Muscle layer of colon (tissue), 2 donors: ENCODE measurements around the gene IL17B.

ENCODE experiments used
- H3K27ac ChIP-seq: one replicate; pipeline ENCODE4 v1.7.0; 2013; ENCODE audit warnings: low read depth, mild to moderate bottlenecking, low read length, moderate library complexity
- H3K27me3 ChIP-seq, 2 donors: one replicate each; pipeline ENCODE4 v1.7.0; 2013; ENCODE audit warnings: low read length in 2 of 2, mild to moderate bottlenecking in 2 of 2; ENCODE audit not compliant: insufficient read depth in 2 of 2, control insufficient read depth in 1 of 2
- H3K36me3 ChIP-seq: one replicate; pipeline ENCODE4 v1.7.0; 2013; ENCODE audit warnings: mild to moderate bottlenecking, low read length; ENCODE audit not compliant: insufficient read depth
- H3K4me1 ChIP-seq: one replicate; pipeline ENCODE4 v1.7.0; 2013; ENCODE audit warnings: mild to moderate bottlenecking, low read length; ENCODE audit not compliant: insufficient read depth
- H3K4me3 ChIP-seq, 2 donors: one replicate each; pipeline ENCODE4 v1.7.0; 2013; ENCODE audit warnings: low read length in 2 of 2, low read depth in 1 of 2, mild to moderate bottlenecking in 1 of 2, moderate library complexity in 1 of 2
- H3K9ac ChIP-seq: one replicate; pipeline ENCODE4 v1.7.0; 2013; ENCODE audit warnings: low read length
- H3K9me3 ChIP-seq: one replicate; pipeline ENCODE4 v1.7.0; 2013; ENCODE audit warnings: mild to moderate bottlenecking, low read length
- donor health status: abdominal sarcoma.
- donor health status: Adenocarcinoma of cecum.

The IL17B gene

GRCh38 chr5:149381986-149382338 is 2.9 kb upstream of the IL17B start:
- Histone ChIP-seq H3K9me3 (no peaks in the 10 kb centered on the region), H3K27me3 (no peaks in the 10 kb centered on the region), H3K27ac (peak overlapping the region; percentile 98), H3K4me3 (peak overlapping the region; percentile 37 to 71), H3K4me1 (peaks cover 68% of the 10 kb centered on the region), H3K36me3 (no peaks in the 10 kb centered on the region), H3K9ac (peak overlapping the region; percentile 92)

DNA sequence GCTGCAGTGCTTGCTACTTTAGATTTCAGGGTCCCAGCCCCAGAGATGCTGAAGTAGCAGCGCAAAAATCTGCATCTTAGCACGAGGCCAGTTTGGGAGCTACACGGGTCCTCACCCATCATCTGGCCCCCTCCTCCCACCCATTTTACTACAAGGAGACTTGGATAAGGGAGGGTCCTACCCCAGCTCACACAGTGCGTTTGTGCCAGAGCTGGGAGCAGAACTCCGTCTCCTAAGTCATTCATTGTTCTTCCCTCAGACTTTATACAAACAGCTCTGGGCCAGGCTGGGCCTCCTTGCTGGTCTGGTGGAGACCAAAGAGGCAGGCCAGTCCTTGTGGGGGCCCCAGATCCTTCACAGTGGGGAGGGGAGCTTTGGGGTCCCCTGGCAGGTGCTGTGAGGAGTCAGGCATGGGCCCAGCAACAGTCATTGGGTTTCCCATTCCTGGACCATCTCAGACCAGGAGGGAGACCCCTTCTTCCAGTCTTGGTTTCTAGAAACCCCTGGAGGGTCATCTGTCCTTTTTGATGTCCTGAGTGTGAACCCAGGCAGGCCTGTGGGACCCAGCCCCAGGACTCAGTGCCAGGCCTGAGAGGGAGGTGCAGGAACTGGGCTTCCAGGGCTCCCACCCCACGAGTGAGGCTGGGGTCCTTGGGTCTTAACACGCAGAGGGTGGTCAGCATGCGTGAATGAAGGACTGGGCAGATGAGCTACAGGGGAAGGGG is 2.3 kb upstream of the IL17B start:
- H3K4me1 ChIP-seq = peaks cover 63% of the 10 kb centered on the region
- peak overlapping the region; percentile 8 to 71 for H3K4me3 ChIP-seq
- H3K9me3 ChIP-seq = no peaks in the 10 kb centered on the region
- no peaks in the 10 kb centered on the region for H3K36me3 ChIP-seq
- H3K27me3 ChIP-seq = no peaks in the 10 kb centered on the region
- peak overlapping the region; percentile 98 for H3K27ac ChIP-seq
- peak overlapping the region; percentile 92 for H3K9ac ChIP-seq

DNA sequence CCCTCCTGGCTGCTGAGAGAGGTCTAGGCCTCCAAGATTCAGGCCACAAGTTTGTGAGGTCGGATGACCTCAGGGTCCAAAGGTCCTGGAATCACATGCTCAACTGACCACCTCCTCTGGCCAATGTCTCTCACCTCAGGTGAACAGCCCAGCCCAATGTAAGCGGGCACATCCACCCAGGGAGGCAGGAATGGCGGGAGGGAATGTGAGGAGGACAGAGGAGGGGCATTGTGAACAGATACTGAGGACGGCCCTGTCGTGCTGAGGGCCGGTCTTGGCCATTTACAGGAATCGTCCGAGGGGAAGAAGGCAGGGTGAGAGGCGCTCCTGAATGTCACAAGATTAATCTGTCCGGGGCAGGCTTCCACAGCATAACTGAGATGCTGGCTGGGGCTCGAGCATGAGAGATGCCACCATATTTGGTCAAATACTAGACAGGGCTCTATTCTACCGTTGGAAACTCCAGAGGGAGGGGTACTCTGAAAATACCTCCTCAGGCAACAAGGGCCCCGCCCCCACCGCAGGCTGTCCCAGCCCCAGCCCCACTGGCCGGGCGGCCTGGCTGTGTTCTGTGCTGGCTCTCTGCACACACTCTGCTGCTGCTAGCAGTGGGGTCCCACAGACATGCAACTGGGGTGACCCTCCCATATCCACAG is 1.5 kb upstream of the IL17B start:
- Histone ChIP-seq H3K4me1 (peaks cover 55% of the 10 kb centered on the region), H3K4me3 (peak overlapping the region; percentile 8 to 71), H3K9me3 (no peaks in the 10 kb centered on the region), H3K9ac (peak overlapping the region; percentile 92), H3K27ac (peak overlapping the region; percentile 98), H3K36me3 (no peaks in the 10 kb centered on the region), H3K27me3 (no peaks in the 10 kb centered on the region)

GRCh38 chr5:149379818-149380374 is 804 bp upstream of the IL17B start:
- no peaks in the 10 kb centered on the region for H3K27me3 ChIP-seq
- H3K36me3 ChIP-seq = no peaks in the 10 kb centered on the region
- peak overlapping the region; percentile 44 for H3K9ac ChIP-seq
- peaks cover 50% of the 10 kb centered on the region for H3K4me1 ChIP-seq
- H3K27ac ChIP-seq = peak overlapping the region; percentile 98
- no peak overlapping the region for H3K4me3 ChIP-seq
- H3K9me3 ChIP-seq = no peaks in the 10 kb centered on the region

DNA sequence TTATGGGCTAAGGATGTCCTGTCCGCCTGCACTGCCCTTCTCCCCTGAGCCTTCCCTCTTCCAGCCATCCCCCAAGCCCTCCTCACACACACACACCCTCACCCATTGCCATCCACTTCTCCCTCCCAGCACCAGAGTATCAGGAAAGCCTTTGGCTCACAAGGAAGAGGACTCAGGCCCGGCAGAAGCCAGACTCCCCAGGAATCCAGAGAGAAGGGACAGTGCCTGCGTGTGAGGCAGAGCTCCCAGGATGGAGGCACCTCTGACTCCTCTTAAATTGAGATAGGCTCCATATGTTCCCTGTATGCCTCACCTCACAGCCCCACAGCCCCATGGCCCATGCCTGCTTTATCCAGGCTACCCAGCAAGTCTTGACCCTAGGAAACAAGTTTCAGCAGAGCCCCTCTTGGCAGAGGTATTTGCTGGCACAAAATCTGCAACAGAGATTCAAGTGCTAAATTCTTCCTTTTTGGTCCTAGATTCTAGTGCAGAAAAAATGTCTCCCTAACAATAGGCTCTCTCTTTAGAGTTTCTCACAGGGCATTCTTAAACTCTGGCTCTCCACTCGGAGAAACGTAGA is 761 bp downstream of the IL17B start:
- Histone ChIP-seq H3K9ac (peak overlapping the region; percentile 44), H3K27me3 (no peaks in the 10 kb centered on the region), H3K9me3 (no peaks in the 10 kb centered on the region), H3K36me3 (no peaks in the 10 kb centered on the region), H3K4me1 (peaks cover 40% of the 10 kb centered on the region), H3K4me3 (no peak overlapping the region), H3K27ac (peak overlapping the region; percentile 98)

DNA sequence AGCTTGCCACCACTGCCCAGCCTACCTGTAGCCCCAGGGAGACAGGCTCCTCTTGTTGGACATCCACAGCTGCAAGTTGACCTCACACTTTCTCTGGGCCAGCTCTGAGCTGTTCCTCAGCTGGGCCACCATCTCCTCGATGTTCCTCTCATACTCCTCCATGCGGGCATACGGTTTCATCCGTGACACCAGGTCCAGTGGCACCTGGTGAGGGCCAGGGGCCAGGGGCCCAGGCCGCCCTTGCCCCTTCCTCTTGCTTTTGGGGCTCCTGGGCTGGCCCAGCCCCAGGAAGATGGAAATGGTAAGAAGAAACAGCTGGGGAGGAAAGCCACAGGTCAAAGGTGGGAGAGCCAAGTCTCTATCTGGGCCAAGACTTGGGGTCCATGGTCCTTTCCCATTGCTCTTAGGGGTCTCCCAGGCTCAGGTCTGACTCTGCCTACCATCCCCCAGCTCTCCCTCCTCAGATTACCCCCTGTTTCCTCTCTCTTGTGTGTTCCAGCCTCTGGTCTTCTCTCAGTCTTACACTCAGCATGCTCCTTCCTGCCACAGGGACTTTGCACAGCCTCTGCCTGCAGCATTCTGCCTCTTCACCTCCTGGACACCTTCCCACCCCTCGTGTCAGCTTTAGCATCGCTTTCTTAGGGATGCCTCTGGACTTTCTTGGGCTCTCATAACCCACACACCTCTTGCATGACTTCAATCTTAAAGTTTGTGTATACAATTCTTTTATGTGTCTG is 2.2 kb downstream of the IL17B start:
- Histone ChIP-seq H3K36me3 (no peaks in the 10 kb centered on the region), H3K27me3 (no peaks in the 10 kb centered on the region), H3K4me3 (no peak overlapping the region), H3K4me1 (peaks cover 33% of the 10 kb centered on the region), H3K9ac (no peak overlapping the region), H3K27ac (no peak overlapping the region), H3K9me3 (no peaks in the 10 kb centered on the region)

DNA sequence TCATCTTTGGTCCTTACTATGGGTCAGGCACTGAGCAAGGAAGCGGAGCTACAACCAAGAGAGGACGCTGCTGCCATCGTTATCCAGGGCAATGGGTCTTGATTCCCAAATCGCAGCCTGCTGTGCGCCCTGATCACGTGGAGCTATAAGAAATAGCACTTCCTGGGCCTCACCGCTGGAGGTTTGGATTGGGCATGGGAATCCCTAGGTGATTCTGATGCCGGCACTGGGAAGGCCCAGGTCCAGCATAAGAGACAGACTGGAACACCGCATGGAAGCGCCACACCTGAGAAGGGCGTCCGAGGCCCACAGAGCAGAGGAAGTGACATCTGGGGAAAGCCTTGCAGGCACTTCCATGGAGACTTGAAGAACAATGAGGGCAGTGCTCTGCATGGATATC is 3.0 kb downstream of the IL17B start:
- no peak overlapping the region for H3K9ac ChIP-seq
- no peak overlapping the region for H3K27ac ChIP-seq
- peaks cover 34% of the 10 kb centered on the region for H3K4me1 ChIP-seq
- H3K36me3 ChIP-seq = no peaks in the 10 kb centered on the region
- H3K4me3 ChIP-seq = no peak overlapping the region
- H3K9me3 ChIP-seq = no peaks in the 10 kb centered on the region
- no peaks in the 10 kb centered on the region for H3K27me3 ChIP-seq

DNA sequence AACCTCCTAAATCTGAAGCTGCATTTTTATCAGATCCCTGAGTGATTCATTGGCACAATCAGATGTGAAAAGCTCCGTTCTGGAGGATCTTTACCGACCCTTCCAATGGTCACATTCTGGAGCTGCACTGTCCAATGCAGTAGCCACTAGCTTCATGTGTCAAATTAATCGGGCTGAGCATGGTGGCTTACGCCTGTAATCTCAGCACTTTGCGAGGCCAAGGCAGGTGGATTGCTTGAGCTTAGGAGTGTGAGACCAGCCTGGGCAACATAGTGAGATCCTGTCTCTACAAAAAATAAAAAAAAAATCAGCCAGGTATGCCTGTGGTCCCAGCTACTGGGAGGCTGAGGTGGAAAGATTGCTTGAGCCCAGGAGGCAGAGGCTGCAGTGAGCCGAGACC is 3.7 kb downstream of the IL17B start:
- no peak overlapping the region for H3K4me3 ChIP-seq
- H3K9ac ChIP-seq = no peak overlapping the region
- no peak overlapping the region for H3K27ac ChIP-seq
- H3K4me1 ChIP-seq = peaks cover 37% of the 10 kb centered on the region
- H3K9me3 ChIP-seq = no peaks in the 10 kb centered on the region
- H3K36me3 ChIP-seq = no peaks in the 10 kb centered on the region
- H3K27me3 ChIP-seq = no peaks in the 10 kb centered on the region

DNA sequence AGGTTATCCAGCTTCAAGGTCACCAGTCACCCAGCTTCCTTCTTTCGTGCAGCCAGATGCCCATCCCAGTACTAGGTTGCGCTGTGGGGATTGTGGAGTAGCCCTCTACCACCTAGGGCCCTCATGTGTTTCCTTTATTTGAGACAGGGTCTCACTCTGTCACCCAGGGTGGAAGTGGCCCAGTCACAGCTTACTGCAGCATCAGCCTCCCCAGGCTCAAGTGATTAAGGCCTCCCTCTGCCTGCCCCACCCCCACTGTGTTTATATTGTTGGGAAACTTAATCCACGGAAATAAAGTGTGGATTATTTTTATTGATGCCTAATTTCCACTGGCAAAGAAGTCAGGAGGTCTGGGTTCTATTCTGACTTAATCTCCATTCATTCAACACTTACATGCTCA is 4.3 kb downstream of the IL17B start:
- Histone ChIP-seq H3K9ac (no peak overlapping the region), H3K27ac (no peak overlapping the region), H3K4me3 (no peak overlapping the region), H3K4me1 (peaks cover 34% of the 10 kb centered on the region), H3K27me3 (no peaks in the 10 kb centered on the region), H3K36me3 (no peaks in the 10 kb centered on the region), H3K9me3 (no peaks in the 10 kb centered on the region)

GRCh38 chr5:149374303-149374702 is 4.8 kb downstream of the IL17B start:
- Histone ChIP-seq H3K9ac (no peak overlapping the region), H3K27me3 (no peaks in the 10 kb centered on the region), H3K4me1 (peaks cover 29% of the 10 kb centered on the region), H3K27ac (no peak overlapping the region), H3K9me3 (no peaks in the 10 kb centered on the region), H3K4me3 (no peak overlapping the region), H3K36me3 (no peaks in the 10 kb centered on the region)

DNA sequence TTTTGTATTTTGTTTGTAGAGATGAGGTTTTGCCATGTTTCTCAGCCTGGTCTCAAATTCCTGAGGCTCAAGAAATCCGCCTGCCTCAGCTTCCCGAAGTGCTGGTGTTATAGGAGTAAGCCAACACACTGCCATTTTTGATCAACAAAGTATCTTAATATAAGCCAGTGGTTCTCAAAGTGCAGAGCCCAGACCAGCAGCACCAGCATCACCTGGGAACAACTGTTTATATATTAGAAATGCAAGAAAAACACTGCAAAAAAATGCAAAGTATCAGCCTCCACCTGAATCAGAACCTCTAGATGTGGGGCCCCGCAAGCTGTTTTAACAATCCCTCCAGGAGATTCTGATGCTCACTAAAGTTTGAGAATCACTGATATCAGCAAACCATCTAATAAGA is 6.2 kb downstream of the IL17B start:
- Histone ChIP-seq H3K4me3 (no peak overlapping the region), H3K4me1 (peaks cover 23% of the 10 kb centered on the region), H3K27ac (no peak overlapping the region), H3K9me3 (no peaks in the 10 kb centered on the region), H3K27me3 (no peaks in the 10 kb centered on the region), H3K36me3 (no peaks in the 10 kb centered on the region), H3K9ac (no peak overlapping the region)
